ENCODE measurements around the gene MERTK. TPM values are rescaled to one million over a fixed set of nuclear protein-coding genes. Genes with fewer than 3 reads are reported as not detected.

The MERTK gene
- total and polyA plus RNA-seq, 2 of the 13 experiments (the other 11 are each of a cell fraction or from before 2014, with no cell fraction given), result 37.3 to 44.7 TPM

GRCh38 chr2:111995148-111995547 lies 96.7 kb downstream of the MERTK start (continued):
- TF ChIP-seq ZNF407 (CRISPR knock-in tag; IDR thresholded peaks at IDR 0.05; ENCODE audit: not compliant biosample characterization) (no peak), ZNF572 (CRISPR knock-in tag; IDR thresholded peaks at IDR 0.05) (no peak), NFE2L2 (IDR thresholded peaks at IDR 0.05; ENCODE audit: low read length) (no peak), HIC2 (CRISPR knock-in tag; IDR thresholded peaks at IDR 0.05; ENCODE audit: low read depth) (no peak), ZNF549 (CRISPR knock-in tag; IDR thresholded peaks at IDR 0.05) (no peak), PREB (CRISPR knock-in tag; IDR thresholded peaks at IDR 0.05) (no peak), ZUFSP (CRISPR knock-in tag; IDR thresholded peaks at IDR 0.05; ENCODE audit: borderline replicate concordance) (no peak), HNRNPUL1 (IDR thresholded peaks at IDR 0.05; ENCODE audit: low read depth, low read length) (no peak), MZF1 (CRISPR knock-in tag; IDR thresholded peaks at IDR 0.05; ENCODE audit: borderline replicate concordance) (no peak), NR3C1 (CRISPR knock-in tag; IDR thresholded peaks at IDR 0.05) (no peak), ATRX (CRISPR knock-in tag; IDR thresholded peaks at IDR 0.05; ENCODE audit: borderline replicate concordance) (no peak), ZHX1 (CRISPR knock-in tag; IDR thresholded peaks at IDR 0.05; ENCODE audit: low read depth) (no peak), TARDBP (CRISPR knock-in tag; IDR thresholded peaks at IDR 0.05) (no peak)
